HG03460 (cell line): Measurements from ENCODE around the gene ZMPSTE24.

Source experiments
- ATAC-seq: cut with Tn5 transposase; IDR thresholded peaks from one replicate; pipeline ENCODE4 v1.9.1; 2021; ENCODE audit not compliant: unreplicated experiment

ZMPSTE24 gene

GRCh38 chr1:40258445-40258769 is 371 bp downstream of the ZMPSTE24 start:
- ATAC-seq: no peak

DNA sequence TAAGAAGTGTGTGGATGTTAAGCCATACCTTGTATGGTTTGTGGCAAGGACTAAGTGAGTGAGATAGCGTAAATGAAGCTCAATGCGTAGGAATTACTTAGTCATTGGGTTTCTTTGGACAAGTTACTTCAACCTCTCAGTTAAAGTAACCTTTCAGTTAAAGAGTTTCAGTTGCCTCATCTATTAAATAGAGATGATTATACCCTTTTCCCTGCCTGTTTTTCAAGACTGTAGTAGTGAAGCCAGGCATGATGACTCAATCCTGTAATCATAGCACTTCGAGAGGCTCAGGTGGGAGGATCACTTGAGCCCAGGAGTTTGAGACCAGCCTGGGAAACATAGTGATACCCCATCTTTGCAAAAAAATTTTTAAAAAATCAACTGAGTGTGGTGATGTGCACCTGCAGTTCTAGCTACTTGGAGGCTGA is 6.3 kb downstream of the ZMPSTE24 start:
- no peak for ATAC-seq

GRCh38 chr1:40265298-40265697 is 7.3 kb downstream of the ZMPSTE24 start:
- no peak for ATAC-seq

- ATAC-seq: no peak
These were observed 7.9 kb downstream of the ZMPSTE24 start for GRCh38 chr1:40265919-40266318.

GRCh38 chr1:40266786-40267535 is 8.9 kb downstream of the ZMPSTE24 start:
- no peak for ATAC-seq

- no peak for ATAC-seq
These were observed 9.7 kb downstream of the ZMPSTE24 start for GRCh38 chr1:40267767-40268187.

- no peak for ATAC-seq
These were observed 10.2 kb downstream of the ZMPSTE24 start for GRCh38 chr1:40268211-40268610.

DNA sequence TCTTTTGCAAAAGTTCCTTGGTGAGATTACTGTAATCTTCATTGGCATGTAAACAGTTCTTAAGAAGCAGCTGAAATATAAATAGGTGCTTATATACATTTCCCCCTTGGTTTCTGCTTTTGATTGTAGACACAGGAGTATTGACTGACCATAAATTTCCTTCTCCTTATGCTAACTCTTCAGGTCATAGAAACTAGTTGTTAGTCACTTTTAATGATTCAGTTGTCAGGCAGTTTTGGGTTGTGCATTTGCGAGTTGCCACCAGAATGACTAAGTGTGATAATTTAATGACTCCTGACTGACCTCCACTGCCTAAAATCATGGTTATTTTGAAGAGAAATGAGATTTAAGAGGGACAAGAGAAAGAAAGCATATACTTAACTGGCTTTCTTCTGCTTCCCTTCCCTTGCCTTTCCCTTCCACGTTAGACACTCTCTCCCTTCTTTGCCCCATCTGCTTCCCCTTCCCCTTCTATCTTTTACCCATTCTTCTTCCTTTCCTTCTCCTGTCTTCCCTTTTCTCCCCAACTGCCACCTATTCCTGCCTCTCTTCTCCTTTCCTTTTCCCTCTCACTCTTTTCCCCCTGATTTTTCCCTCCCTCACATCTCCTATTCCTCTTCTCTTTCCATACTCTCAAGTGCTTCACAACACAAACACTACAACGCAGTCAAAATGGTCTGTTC is 12.3 kb downstream of the ZMPSTE24 start:
- no peak for ATAC-seq

GRCh38 chr1:40272653-40273213 is 14.7 kb downstream of the ZMPSTE24 start:
- ATAC-seq: no peak

DNA sequence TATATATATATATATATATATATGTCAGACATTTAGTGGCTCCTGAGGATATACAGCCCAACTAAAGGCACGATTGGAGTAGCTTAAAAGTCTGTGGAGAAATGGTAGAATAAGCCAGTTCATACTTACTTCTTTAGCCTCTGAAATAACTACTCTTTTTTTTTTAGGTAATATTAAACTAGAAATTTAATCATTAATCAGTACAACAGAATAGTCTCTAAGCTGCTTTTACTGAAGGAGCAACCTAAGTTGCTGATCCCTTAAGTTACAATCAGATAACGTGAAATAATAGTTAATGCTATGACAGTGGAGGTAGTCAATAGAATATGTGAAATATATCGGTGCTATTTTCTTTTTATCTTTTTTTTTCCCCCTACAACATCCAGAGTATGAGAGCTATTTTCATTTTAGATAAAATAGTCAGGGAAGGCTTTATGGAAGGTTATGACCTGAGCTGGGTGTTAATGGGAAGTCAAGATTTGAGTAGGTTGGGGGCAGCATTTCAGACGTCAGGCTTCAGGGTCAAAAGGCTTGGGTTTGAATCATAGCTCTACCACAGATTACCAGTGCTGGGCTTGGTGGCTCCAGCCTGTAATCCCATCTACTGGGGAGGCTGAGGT is 15.6 kb downstream of the ZMPSTE24 start:
- ATAC-seq: no peak

GRCh38 chr1:40274331-40274730 is 16.3 kb downstream of the ZMPSTE24 start:
- ATAC-seq: no peak

GRCh38 chr1:40276122-40276521 is 18.1 kb downstream of the ZMPSTE24 start:
- no peak for ATAC-seq

DNA sequence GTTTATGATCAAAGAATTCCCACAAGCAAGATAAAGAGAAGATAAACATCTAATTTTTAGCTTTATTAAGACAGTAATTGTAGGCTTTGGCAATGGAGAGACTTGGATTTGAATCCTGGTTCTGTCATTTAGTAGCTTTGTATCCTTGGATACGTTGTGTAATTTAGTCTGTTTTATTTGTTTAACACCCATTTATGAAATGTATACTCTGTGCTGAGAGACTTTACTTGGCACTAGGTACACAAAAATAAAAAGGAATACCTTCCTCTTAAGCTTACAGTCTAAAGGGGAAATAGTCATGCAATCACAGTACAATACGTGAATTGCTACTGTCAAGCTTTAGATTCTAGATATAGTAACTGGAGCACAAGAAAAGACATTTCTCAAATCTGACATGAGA is 23.8 kb downstream of the ZMPSTE24 start:
- no peak for ATAC-seq

DNA sequence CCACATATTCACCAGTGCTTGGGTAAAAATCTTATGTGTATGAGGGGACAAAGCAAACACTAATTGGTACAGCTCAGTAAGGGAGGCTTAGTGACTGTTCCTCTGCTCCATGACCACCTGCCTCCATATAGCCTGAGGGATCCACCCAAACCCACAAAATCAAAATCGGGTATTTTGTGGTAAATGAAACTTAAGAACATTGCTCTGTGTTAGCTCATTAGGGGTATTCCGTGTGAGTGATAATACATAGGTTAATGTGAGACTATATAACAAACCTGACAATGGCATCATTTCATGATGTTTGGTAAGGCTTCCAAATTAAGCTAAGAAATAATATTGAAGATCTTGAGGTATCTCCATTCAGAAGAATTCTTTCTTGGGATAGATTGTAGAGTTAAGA is 33.3 kb downstream of the ZMPSTE24 start:
- no peak for ATAC-seq

DNA sequence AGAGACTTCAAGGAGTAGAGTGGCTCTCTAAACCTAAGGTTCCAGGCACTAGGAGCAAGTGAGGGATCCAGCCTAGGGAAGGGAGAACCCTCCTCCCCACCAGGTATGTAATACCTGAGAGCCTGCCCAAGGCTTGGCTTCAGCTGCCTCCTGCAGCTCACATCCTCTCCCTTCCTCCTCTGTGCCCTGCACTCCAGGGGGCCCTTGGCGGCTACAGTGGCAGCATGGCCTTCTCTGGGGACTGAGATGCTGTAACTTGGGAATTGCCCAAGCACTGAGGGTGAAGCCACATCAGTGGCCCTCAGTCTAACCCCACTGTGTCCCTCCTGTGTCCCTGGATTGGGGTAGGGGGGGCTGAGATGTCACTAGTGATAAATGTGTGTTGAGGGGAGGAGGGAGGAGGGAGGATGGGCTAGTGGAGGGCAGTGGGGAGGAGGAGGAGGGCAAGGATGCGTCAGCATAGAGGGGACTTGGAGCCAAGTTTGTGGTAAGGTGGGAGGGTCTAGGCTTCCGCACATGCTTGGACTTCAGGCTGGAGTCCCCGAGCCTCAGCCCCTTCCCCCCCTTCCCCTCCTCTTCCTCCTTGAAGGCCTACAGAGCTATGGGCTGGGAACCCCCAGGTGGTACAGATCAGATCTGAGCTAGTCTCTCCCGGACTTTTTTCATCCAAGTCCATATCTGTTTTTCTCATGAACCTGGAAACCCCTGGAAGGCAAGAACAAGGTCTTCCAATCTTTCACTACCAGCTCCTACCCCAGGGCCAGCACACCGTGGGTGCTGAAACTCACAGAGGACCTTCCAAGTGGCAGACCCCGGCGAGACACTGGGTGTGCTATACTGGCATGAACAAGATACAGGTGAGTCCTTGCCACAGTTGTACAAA is 41.6 kb downstream of the ZMPSTE24 start:
- ATAC-seq: no peak

GRCh38 chr1:40300249-40300567 is 42.2 kb downstream of the ZMPSTE24 start:
- ATAC-seq: no peak

GRCh38 chr1:40300651-40301050 is 42.6 kb downstream of the ZMPSTE24 start:
- no peak for ATAC-seq

DNA sequence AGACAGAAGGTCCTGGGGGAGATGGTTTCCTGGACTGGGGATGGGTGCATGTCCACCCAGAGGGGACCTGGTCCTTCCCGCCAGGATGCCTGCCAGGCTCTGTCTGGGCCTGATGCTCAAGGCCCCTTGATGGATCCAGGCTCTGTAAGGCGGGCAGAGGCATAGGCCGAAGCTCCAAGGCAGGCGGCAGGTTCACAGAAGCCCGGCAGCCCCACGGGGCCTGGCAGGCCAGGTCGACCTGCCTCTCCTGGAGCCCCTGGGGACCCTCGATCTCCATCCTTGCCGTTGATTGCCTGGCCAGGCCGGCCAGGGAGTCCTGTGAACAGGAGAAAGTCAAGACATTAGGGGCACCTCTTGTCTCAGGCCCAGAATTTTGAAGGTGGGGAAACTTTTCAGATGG is 43.0 kb downstream of the ZMPSTE24 start:
- ATAC-seq: no peak

- no peak for ATAC-seq
These were observed 43.7 kb downstream of the ZMPSTE24 start for GRCh38 chr1:40301541-40302299.

DNA sequence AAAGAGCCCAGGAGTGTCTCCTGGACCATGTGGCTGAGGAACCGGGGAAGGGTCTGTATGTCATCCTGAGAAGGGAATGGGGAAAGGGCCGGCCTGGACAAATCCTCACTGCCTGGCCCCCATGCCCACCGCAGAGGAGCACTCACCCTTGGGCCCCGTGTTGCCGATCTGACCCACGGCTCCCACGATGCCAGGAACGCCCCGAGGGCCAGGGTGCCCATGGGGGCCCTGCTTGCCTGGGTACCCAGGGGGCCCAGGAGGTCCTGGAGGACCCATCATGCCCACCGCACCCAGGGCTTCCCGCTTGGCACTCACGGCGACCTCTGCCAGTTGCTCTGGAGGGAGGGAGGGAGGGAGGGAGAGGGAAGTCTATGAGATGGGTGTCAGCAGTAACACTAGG is 44.4 kb downstream of the ZMPSTE24 start:
- no peak for ATAC-seq
